ENCODE measurements around the gene HNRNPA0. TPM values are rescaled to one million over a fixed set of nuclear protein-coding genes. Genes with fewer than 3 reads are reported as not detected.

The HNRNPA0 gene
- total RNA-seq, 2 experiments from 2014 or later, result 20.6 to 50.3 TPM

- no TSS peak for BruUV-seq (replicated peaks)
These were observed 26.1 kb downstream of the HNRNPA0 start for GRCh38 chr5:137728048-137728447.

GRCh38 chr5:137727623-137728022, 26.5 kb downstream of the HNRNPA0 start:
- no peaks in the 10 kb centered on the region for H3K9me3 ChIP-seq (ENCODE audit: low read length)
- H3K9me2 ChIP-seq (ENCODE audit: insufficient read depth, low read length), result no peaks in the 10 kb centered on the region
- CTCF ChIA-PET (ENCODE audit: unreplicated experiment), result no interaction called here
- TF ChIP-seq, protein P1, sequence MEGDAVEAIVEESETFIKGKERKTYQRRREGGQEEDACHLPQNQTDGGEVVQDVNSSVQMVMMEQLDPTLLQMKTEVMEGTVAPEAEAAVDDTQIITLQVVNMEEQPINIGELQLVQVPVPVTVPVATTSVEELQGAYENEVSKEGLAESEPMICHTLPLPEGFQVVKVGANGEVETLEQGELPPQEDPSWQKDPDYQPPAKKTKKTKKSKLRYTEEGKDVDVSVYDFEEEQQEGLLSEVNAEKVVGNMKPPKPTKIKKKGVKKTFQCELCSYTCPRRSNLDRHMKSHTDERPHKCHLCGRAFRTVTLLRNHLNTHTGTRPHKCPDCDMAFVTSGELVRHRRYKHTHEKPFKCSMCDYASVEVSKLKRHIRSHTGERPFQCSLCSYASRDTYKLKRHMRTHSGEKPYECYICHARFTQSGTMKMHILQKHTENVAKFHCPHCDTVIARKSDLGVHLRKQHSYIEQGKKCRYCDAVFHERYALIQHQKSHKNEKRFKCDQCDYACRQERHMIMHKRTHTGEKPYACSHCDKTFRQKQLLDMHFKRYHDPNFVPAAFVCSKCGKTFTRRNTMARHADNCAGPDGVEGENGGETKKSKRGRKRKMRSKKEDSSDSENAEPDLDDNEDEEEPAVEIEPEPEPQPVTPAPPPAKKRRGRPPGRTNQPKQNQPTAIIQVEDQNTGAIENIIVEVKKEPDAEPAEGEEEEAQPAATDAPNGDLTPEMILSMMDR (conservative IDR thresholded peaks at IDR 0.05; ENCODE audit: low read length), result no peak
- H3K79me2 ChIP-seq (ENCODE audit: insufficient read depth, low read depth, low read length), result no peaks in the 10 kb centered on the region
- POLR2A ChIA-PET, result no interaction called here
- no peak overlapping the region for H3K4me2 ChIP-seq (ENCODE audit: low read length)
- H3K4me1 ChIP-seq (ENCODE audit: insufficient read depth, low read length, poor library complexity, severe bottlenecking), result no peaks in the 10 kb centered on the region
- no TSS peak for BruUV-seq (replicated peaks)
- H3K36me3 ChIP-seq (ENCODE audit: insufficient read depth, low read length), result no peaks in the 10 kb centered on the region
- no peak overlapping the region for H3K27ac ChIP-seq (ENCODE audit: low read depth, low read length, poor library complexity, severe bottlenecking)
- H3K4me3 ChIP-seq (ENCODE audit: low read depth, low read length, poor library complexity, severe bottlenecking), result no peak overlapping the region
- intact Hi-C loops (cut with micrococcal nuclease; ENCODE audit: unreplicated experiment), result no loop called here
- no peaks in the 10 kb centered on the region for H4K20me1 ChIP-seq (ENCODE audit: insufficient read depth, low read length)
- no peak overlapping the region for H2AFZ ChIP-seq (ENCODE audit: low read length)
- DNase-seq (ENCODE audit: low spot score), result no peak

More at GRCh38 chr5:137728048-137728447, 26.1 kb downstream of the HNRNPA0 start:
- Histone ChIP-seq H3K9me3 (ENCODE audit: low read length) (no peaks in the 10 kb centered on the region), H3K36me3 (ENCODE audit: insufficient read depth, low read length) (no peaks in the 10 kb centered on the region), H3K4me2 (ENCODE audit: low read length) (no peak overlapping the region), H3K79me2 (ENCODE audit: insufficient read depth, low read depth, low read length) (no peaks in the 10 kb centered on the region), H3K27ac (ENCODE audit: low read depth, low read length, poor library complexity, severe bottlenecking) (no peak overlapping the region), H2AFZ (ENCODE audit: low read length) (no peak overlapping the region), H3K4me3 (ENCODE audit: low read depth, low read length, poor library complexity, severe bottlenecking) (no peak overlapping the region), H4K20me1 (ENCODE audit: insufficient read depth, low read length) (no peaks in the 10 kb centered on the region), H3K4me1 (ENCODE audit: insufficient read depth, low read length, poor library complexity, severe bottlenecking) (no peaks in the 10 kb centered on the region), H3K9me2 (ENCODE audit: insufficient read depth, low read length) (no peaks in the 10 kb centered on the region)
- no peak for TF ChIP-seq EZH2phosphoT487 (IDR thresholded peaks at IDR 0.05; ENCODE audit: borderline replicate concordance, low read depth, low read length)
- TF ChIP-seq, protein P1 (conservative IDR thresholded peaks at IDR 0.05; ENCODE audit: low read length), result no peak
- CTCF ChIA-PET (ENCODE audit: unreplicated experiment), result no interaction called here
- POLR2A ChIA-PET, result no interaction called here
- intact Hi-C loops (cut with micrococcal nuclease; ENCODE audit: unreplicated experiment), result no loop called here
- DNase-seq (ENCODE audit: low spot score), result no peak

- DNase-seq (ENCODE audit: low spot score), result no peak
- Histone ChIP-seq H3K27ac (ENCODE audit: low read depth, low read length, poor library complexity, severe bottlenecking) (no peak overlapping the region), H3K9me3 (ENCODE audit: low read length) (no peaks in the 10 kb centered on the region), H2AFZ (ENCODE audit: low read length) (no peak overlapping the region), H3K4me1 (ENCODE audit: insufficient read depth, low read length, poor library complexity, severe bottlenecking) (no peaks in the 10 kb centered on the region), H3K4me2 (ENCODE audit: low read length) (no peak overlapping the region), H4K20me1 (ENCODE audit: insufficient read depth, low read length) (no peaks in the 10 kb centered on the region), H3K79me2 (ENCODE audit: insufficient read depth, low read depth, low read length) (no peaks in the 10 kb centered on the region), H3K9me2 (ENCODE audit: insufficient read depth, low read length) (no peaks in the 10 kb centered on the region), H3K36me3 (ENCODE audit: insufficient read depth, low read length) (no peaks in the 10 kb centered on the region), H3K4me3 (ENCODE audit: low read depth, low read length, poor library complexity, severe bottlenecking) (no peak overlapping the region)
- BruUV-seq (replicated peaks), result no TSS peak
- ChIA-PET CTCF (ENCODE audit: unreplicated experiment) (no interaction called here), POLR2A (no interaction called here)
- TF ChIP-seq, protein P1 (conservative IDR thresholded peaks at IDR 0.05; ENCODE audit: low read length), result no peak
- TF ChIP-seq EZH2phosphoT487 (IDR thresholded peaks at IDR 0.05; ENCODE audit: borderline replicate concordance, low read depth, low read length), result no peak
- intact Hi-C loops (cut with micrococcal nuclease; ENCODE audit: unreplicated experiment), result no loop called here
These were observed 29.9 kb downstream of the HNRNPA0 start for GRCh38 chr5:137724251-137724650.

Measured in OCI-LY7 (cell line).